Measurements from ENCODE around the gene ZFP36L1. TPM values are rescaled to one million over a fixed set of nuclear protein-coding genes. Genes with fewer than 3 reads are reported as not detected.

ZFP36L1 gene
- total and polyA plus RNA-seq, 2 donors (not counting 3 experiments of a cell fraction or from before 2014, with no cell fraction given): 46.0 to 89.6 TPM

- dilution Hi-C loops (cut with MboI; ENCODE audit: extremely low pct_ligation_motif_present, low sequenced_read_pairs): loop anchor here (25.0 kb wide), 1 partner anchor 884 kb away; no protein-coding TSS in a partner anchor
- Histone ChIP-seq H2AFZ (ENCODE audit: low read depth, low read length) (no peak overlapping the region), H3K4me3 (replicated peaks in 1 of 3; ENCODE audit: insufficient read depth in 1 of 3, low read depth in 1 of 3, low read length in 3 of 3) (no peak overlapping the region), H3K4me2 (ENCODE audit: insufficient read depth, low read length) (no peak overlapping the region), H3K9ac (replicated peaks; ENCODE audit: extremely low read depth, insufficient read depth, low read length) (no peak overlapping the region), H3K79me2 (ENCODE audit: control insufficient read depth, insufficient read depth, low read length) (no peaks in the 10 kb centered on the region), H3K27ac (ENCODE audit: insufficient read depth, low read depth, low read length) (no peak overlapping the region), H3K27me3 (ENCODE audit: control insufficient read depth in 2 of 2, insufficient read depth in 2 of 2, low read length in 2 of 2) (no peaks in the 10 kb centered on the region), H3K9me1 (replicated peaks; ENCODE audit: control insufficient read depth, extremely low read depth, insufficient read depth, low read length) (no peaks in the 10 kb centered on the region), H3K36me3 (ENCODE audit: control insufficient read depth in 2 of 2, extremely low read depth in 1 of 2, insufficient read depth in 2 of 2, low read length in 2 of 2) (no peaks in the 10 kb centered on the region), H3K9me3 (replicated peaks; ENCODE audit: control insufficient read depth, insufficient read depth, low read length) (no peaks in the 10 kb centered on the region), H3K4me1 (ENCODE audit: control insufficient read depth, extremely low read depth, insufficient read depth, low read length) (peaks cover under 1% of the 10 kb centered on the region), H4K20me1 (replicated peaks; ENCODE audit: control insufficient read depth, extremely low read depth, insufficient read depth, low read length) (no peaks in the 10 kb centered on the region)
- ChIA-PET CTCF (interaction anchor here (0.8 to 2.0 kb wide), 2 partner anchors 23 to 940 kb away, joined by 3 to 8 read pairs; no protein-coding TSS in a partner anchor), POLR2A (interaction anchor here (1.7 kb wide), 1 partner anchor 28 kb away, joined by 4 read pairs; the partner anchor contains the start of gene ZFP36L1)
- intact Hi-C loops (cut with micrococcal nuclease): no loop called here
- no TSS peak for BruUV-seq (replicated peaks)
- no peak for FAIRE-seq
- DNase-seq (ENCODE audit: low read depth, low spot score): no peak
- no peak for TF ChIP-seq FOS (IDR thresholded peaks at IDR 0.05; ENCODE audit: borderline replicate concordance, insufficient read depth, low read length)
- TF ChIP-seq JUN (IDR thresholded peaks at IDR 0.05; ENCODE audit: borderline replicate concordance, insufficient read depth, insufficient read length, low read depth): no peak
- no peak for TF ChIP-seq POLR2AphosphoS5 (IDR thresholded peaks at IDR 0.05; ENCODE audit: insufficient read depth, low read depth, low read length)
- TF ChIP-seq MYC (IDR thresholded peaks at IDR 0.05; ENCODE audit: low read depth, low read length): no peak
Measured at GRCh38 chr14:68820999-68821683, 28.3 kb upstream of the ZFP36L1 start.

- Histone ChIP-seq H3K4me3 (replicated peaks in 1 of 3; ENCODE audit: insufficient read depth in 1 of 3, low read depth in 1 of 3, low read length in 3 of 3) (no peak overlapping the region), H3K27me3 (ENCODE audit: control insufficient read depth in 2 of 2, insufficient read depth in 2 of 2, low read length in 2 of 2) (no peaks in the 10 kb centered on the region), H3K9me3 (replicated peaks; ENCODE audit: control insufficient read depth, insufficient read depth, low read length) (no peaks in the 10 kb centered on the region), H3K9me1 (replicated peaks; ENCODE audit: control insufficient read depth, extremely low read depth, insufficient read depth, low read length) (no peaks in the 10 kb centered on the region), H3K9ac (replicated peaks; ENCODE audit: extremely low read depth, insufficient read depth, low read length) (no peak overlapping the region), H3K4me1 (ENCODE audit: control insufficient read depth, extremely low read depth, insufficient read depth, low read length) (peaks cover 7% of the 10 kb centered on the region), H3K79me2 (ENCODE audit: control insufficient read depth, insufficient read depth, low read length) (no peaks in the 10 kb centered on the region), H3K27ac (ENCODE audit: insufficient read depth, low read depth, low read length) (no peak overlapping the region), H2AFZ (ENCODE audit: low read depth, low read length) (no peak overlapping the region), H4K20me1 (replicated peaks; ENCODE audit: control insufficient read depth, extremely low read depth, insufficient read depth, low read length) (no peaks in the 10 kb centered on the region), H3K4me2 (ENCODE audit: insufficient read depth, low read length) (no peak overlapping the region), H3K36me3 (ENCODE audit: control insufficient read depth in 2 of 2, extremely low read depth in 1 of 2, insufficient read depth in 2 of 2, low read length in 2 of 2) (no peaks in the 10 kb centered on the region)
- FAIRE-seq (no peak), DNase-seq (ENCODE audit: low read depth, low spot score) (no peak)
- CTCF ChIA-PET: interaction anchor here (2.0 kb wide), 1 partner anchor 24 kb away, joined by 8 read pairs; no protein-coding TSS in a partner anchor
- intact Hi-C loops (cut with micrococcal nuclease) (no loop called here), dilution Hi-C loops (cut with MboI; ENCODE audit: extremely low pct_ligation_motif_present, low sequenced_read_pairs) (loop anchor here (25.0 kb wide), 1 partner anchor 883 kb away; no protein-coding TSS in a partner anchor)
- no peak for TF ChIP-seq GATA2 (IDR thresholded peaks at IDR 0.05; ENCODE audit: insufficient read depth, insufficient read length, low read depth, low read length)
- TF ChIP-seq EZH2 (IDR thresholded peaks at IDR 0.05; ENCODE audit: borderline replicate concordance, low read depth, low read length, severe bottlenecking): no peak
- TF ChIP-seq JUN (IDR thresholded peaks at IDR 0.05; ENCODE audit: borderline replicate concordance, insufficient read depth, insufficient read length, low read depth): no peak
- no peak for TF ChIP-seq MAX (IDR thresholded peaks at IDR 0.05; ENCODE audit: insufficient read depth, insufficient read length)
- no peak for TF ChIP-seq FOS (IDR thresholded peaks at IDR 0.05; ENCODE audit: borderline replicate concordance, insufficient read depth, low read length)
- TF ChIP-seq CTCF (IDR thresholded peaks at IDR 0.05; ENCODE audit: extremely low read depth in 1 of 2, insufficient read depth in 1 of 2, low read depth in 1 of 2, low read length in 2 of 2): no peak
- no peak for TF ChIP-seq POLR2A (IDR thresholded peaks at IDR 0.05; ENCODE audit: low read depth, low read length)
- TF ChIP-seq POLR2AphosphoS5 (IDR thresholded peaks at IDR 0.05; ENCODE audit: insufficient read depth, low read depth, low read length): no peak
- TF ChIP-seq MYC (IDR thresholded peaks at IDR 0.05; ENCODE audit: low read depth, low read length): no peak
- POLR2A ChIA-PET: interaction anchor here (1.7 kb wide), 1 partner anchor 27 kb away, joined by 4 read pairs; the partner anchor contains the start of gene ZFP36L1
- no TSS peak for BruUV-seq (replicated peaks)
Measured at GRCh38 chr14:68820536-68820935, 27.7 kb upstream of the ZFP36L1 start.

All from endothelial cell of umbilical vein (primary cell).